Chondrocyte (in vitro differentiated cells): Measurements from ENCODE around the gene SIGLEC9. TPM values are rescaled to one million over a fixed set of nuclear protein-coding genes. Genes with fewer than 3 reads are reported as not detected.

ENCODE experiments used
- DNase-seq: peaks from one replicate; pipeline ENCODE4 v3.0.0; 2021; ENCODE audit warnings: mixed read lengths, low spot score
- H3K27ac Mint-ChIP-seq: one replicate; pipeline ENCODE4 v1.8.0; 2021; ENCODE audit warnings: mild to moderate bottlenecking, moderate library complexity, mixed read lengths; ENCODE audit not compliant: unreplicated experiment
- H3K27me3 Mint-ChIP-seq: 2 replicates; pipeline ENCODE4 v1.8.0; 2021; ENCODE audit warnings: low read depth, mixed read lengths
- H3K36me3 Mint-ChIP-seq: 2 replicates; pipeline ENCODE4 v1.8.0; 2021; ENCODE audit warnings: low read depth, mixed read lengths
- H3K4me1 Mint-ChIP-seq: 2 replicates; pipeline ENCODE4 v1.8.0; 2021; ENCODE audit warnings: low read depth, mild to moderate bottlenecking, mixed read lengths
- H3K4me3 Mint-ChIP-seq: one replicate; pipeline ENCODE4 v1.8.0; 2021; ENCODE audit warnings: mild to moderate bottlenecking, moderate library complexity, mixed read lengths; ENCODE audit not compliant: unreplicated experiment
- H3K9me3 Mint-ChIP-seq: 2 replicates; pipeline ENCODE4 v1.8.0; 2021; ENCODE audit warnings: low read depth, mixed read lengths
- total RNA-seq: library from RNA; stranded (reverse); gene quantifications from 3 replicates; pipeline ENCODE4 v1.2.1, GENCODE V29; 2021
- TF ChIP-seq, protein P1 (sequence below): fragments of 200-600 bp; sonication (generic); IDR thresholded peaks from 2 replicates; pipeline ENCODE4 v1.5.0; 2021; ENCODE audit warnings: antibody characterized with exemption, mild to moderate bottlenecking, moderate library complexity

The SIGLEC9 gene
- total RNA-seq, 1 donor from 2014 or later = not detected

DNA sequence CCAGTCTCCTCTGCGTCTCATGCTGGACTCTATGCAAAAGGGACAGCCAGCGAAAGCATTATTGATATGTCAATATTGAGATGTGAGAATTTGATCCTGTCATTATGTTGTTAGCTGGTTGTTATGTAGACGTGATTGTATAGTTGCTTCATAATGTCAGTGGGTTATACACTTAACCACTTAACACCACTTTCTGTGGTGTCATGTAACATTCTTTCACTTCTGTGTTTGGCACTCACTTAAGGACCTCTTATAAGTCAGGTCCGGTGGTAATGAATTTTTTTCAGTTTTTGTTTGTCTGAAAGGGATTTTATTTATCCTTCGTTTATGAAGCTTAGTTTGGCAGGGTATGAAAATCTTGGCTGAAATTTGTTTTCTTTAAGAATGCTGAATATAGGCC, 10.3 kb downstream of the SIGLEC9 start:
- Mint-ChIP-seq H3K27ac (no peak overlapping the region), H3K27me3 (peaks cover 7% of the 10 kb centered on the region), H3K4me1 (no peaks in the 10 kb centered on the region), H3K9me3 (peaks cover 17% of the 10 kb centered on the region), H3K4me3 (no peak overlapping the region), H3K36me3 (no peaks in the 10 kb centered on the region)
- DNase-seq = no peak
- TF ChIP-seq, protein P1, sequence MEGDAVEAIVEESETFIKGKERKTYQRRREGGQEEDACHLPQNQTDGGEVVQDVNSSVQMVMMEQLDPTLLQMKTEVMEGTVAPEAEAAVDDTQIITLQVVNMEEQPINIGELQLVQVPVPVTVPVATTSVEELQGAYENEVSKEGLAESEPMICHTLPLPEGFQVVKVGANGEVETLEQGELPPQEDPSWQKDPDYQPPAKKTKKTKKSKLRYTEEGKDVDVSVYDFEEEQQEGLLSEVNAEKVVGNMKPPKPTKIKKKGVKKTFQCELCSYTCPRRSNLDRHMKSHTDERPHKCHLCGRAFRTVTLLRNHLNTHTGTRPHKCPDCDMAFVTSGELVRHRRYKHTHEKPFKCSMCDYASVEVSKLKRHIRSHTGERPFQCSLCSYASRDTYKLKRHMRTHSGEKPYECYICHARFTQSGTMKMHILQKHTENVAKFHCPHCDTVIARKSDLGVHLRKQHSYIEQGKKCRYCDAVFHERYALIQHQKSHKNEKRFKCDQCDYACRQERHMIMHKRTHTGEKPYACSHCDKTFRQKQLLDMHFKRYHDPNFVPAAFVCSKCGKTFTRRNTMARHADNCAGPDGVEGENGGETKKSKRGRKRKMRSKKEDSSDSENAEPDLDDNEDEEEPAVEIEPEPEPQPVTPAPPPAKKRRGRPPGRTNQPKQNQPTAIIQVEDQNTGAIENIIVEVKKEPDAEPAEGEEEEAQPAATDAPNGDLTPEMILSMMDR = no peak

- peak; percentile 58 for DNase-seq
- no peaks in the 10 kb centered on the region for H3K4me1 Mint-ChIP-seq
- H3K4me3 Mint-ChIP-seq = no peak overlapping the region
- peaks cover 17% of the 10 kb centered on the region for H3K9me3 Mint-ChIP-seq
- peaks cover 16% of the 10 kb centered on the region for H3K27me3 Mint-ChIP-seq
- no peaks in the 10 kb centered on the region for H3K36me3 Mint-ChIP-seq
- no peak overlapping the region for H3K27ac Mint-ChIP-seq
- TF ChIP-seq, protein P1 = no peak
These were observed 11.5 kb downstream of the SIGLEC9 start for GRCh38 chr19:51135986-51136762.

DNA sequence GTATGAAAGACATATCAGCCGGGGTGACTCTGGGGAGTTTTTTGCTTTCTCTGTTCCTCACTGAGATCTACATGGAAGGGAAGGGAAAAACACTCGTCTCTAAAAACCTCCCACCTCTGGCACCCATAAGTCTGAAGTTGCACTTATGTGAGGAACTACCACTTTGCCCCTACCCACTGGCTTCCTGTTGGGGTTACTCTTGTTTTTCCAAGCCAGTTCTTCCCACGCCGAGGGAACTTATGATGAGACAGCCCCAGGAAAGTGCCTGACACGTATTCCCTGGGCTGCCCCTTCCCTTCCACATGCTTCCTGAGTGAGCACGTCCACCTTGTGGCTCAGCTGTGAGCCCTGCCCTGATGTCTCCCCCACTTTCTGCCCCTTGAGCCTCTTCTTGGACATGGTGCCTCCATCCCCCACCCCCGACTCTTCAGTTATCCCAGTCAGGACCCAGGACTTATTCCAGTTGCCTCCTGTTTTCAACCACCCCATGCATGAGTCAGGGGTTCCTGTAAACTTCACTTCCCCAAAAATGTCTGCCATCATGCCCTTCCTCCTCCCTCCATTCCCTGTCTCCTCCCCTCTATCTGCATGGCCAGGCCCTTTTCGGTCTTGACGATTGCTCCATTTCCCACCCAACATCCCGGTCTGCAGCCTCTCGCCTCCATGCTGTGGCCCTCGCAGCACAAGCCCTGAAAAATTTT, 12.3 kb downstream of the SIGLEC9 start:
- peak; percentile 55 for DNase-seq
- Mint-ChIP-seq H3K4me1 (no peaks in the 10 kb centered on the region), H3K27ac (no peak overlapping the region), H3K9me3 (peaks cover 17% of the 10 kb centered on the region), H3K27me3 (peaks cover 22% of the 10 kb centered on the region), H3K36me3 (no peaks in the 10 kb centered on the region), H3K4me3 (no peak overlapping the region)
- TF ChIP-seq, protein P1 = no peak

DNA sequence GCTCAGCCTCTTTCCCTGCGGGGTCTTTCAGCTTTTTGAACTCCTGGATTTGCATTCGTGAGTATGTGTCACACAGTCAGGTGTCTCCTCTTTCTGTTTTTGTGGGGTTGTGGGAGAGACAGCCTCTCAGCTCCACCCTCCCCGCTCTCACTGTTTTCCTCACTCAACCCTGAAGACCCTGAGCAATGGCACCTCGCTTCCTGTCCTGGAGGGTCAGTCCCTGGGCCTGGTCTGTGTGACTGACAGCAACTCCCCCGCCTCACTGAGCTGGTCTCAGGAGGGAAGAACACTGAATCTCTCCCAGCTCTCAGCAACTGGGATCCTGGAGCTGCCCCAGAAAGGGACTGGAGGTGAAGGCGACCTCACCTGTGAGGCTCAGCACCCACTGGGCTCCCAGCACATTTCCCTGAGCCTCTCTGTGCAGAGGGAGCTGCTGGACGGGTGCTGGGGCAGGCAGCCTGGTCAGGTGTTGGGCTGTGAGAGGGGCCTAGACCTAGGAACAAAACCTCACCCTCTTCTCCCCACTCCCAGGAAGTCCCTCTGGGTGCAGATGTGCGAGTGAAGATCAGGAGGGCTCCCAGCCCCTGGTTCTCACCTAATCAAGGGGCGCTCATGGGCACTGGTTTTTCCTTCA, 13.2 kb downstream of the SIGLEC9 start:
- TF ChIP-seq, protein P1 = no peak
- Mint-ChIP-seq H3K4me3 (no peak overlapping the region), H3K4me1 (no peaks in the 10 kb centered on the region), H3K27me3 (peaks cover 25% of the 10 kb centered on the region), H3K9me3 (peaks cover 17% of the 10 kb centered on the region), H3K27ac (no peak overlapping the region), H3K36me3 (no peaks in the 10 kb centered on the region)
- peak; percentile 66 for DNase-seq

DNA sequence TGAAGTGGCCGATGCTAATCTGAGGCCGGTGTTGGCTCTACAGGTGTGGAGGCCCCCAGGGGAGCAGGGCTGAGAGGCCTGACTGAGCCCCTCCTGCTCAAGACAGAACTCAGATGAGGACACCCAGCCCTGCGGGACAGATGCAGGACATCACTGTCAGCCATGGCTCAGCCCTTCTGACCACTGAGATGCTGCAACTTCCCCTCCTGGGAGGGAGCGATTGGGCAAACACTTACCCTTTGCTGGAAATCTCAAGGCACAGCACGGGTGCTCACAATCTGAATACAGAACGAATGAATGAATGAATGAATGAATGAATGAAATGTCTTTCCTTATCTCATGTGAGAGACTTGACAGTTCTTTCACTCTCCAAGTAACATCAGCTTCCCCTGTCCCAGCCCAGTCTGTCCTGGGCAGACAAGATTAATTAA, 13.9 kb downstream of the SIGLEC9 start:
- no peak overlapping the region for H3K27ac Mint-ChIP-seq
- no peaks in the 10 kb centered on the region for H3K36me3 Mint-ChIP-seq
- TF ChIP-seq, protein P1 = no peak
- peaks cover 25% of the 10 kb centered on the region for H3K27me3 Mint-ChIP-seq
- no peaks in the 10 kb centered on the region for H3K4me1 Mint-ChIP-seq
- DNase-seq = peak; percentile 68
- H3K4me3 Mint-ChIP-seq = no peak overlapping the region
- H3K9me3 Mint-ChIP-seq = peaks cover 17% of the 10 kb centered on the region
